Endometrial microvascular endothelial cells (primary cell): ENCODE results near the gene CASP10. TPM values are rescaled to one million over a fixed set of nuclear protein-coding genes. Genes with fewer than 3 reads are reported as not detected.

Experiments used
- in situ Hi-C: cut with HindIII; loops from 2 replicates; pipeline ENCODE4 v1.10.0; 2017; ENCODE audit warnings: low sequenced_read_pairs, low pct_unique_long_range_greater_than_20kb; ENCODE audit errors: inconsistent ontology term
- total RNA-seq: library from RNA; depleted of rRNA; stranded (reverse); fragments of >200 nt; gene quantifications from one replicate; pipeline ENCODE4 v1.2.3, GENCODE V29; 2015; ENCODE audit errors: inconsistent ontology term

The CASP10 gene
- total RNA-seq, 1 donor from 2014 or later, result 19.9 TPM

- in situ Hi-C loops, result loop anchor here (25.0 kb wide), 1 partner anchor 95 kb away; the partner anchor contains the start of gene FLACC1
Observed at GRCh38 chr2:201267278-201268030, 84.5 kb downstream of the CASP10 start.

GRCh38 chr2:201269764-201270163 lies 86.8 kb downstream of the CASP10 start:
- in situ Hi-C loops, result loop anchor here (25.0 kb wide), 1 partner anchor 93 kb away; the partner anchor contains the start of gene FLACC1

DNA sequence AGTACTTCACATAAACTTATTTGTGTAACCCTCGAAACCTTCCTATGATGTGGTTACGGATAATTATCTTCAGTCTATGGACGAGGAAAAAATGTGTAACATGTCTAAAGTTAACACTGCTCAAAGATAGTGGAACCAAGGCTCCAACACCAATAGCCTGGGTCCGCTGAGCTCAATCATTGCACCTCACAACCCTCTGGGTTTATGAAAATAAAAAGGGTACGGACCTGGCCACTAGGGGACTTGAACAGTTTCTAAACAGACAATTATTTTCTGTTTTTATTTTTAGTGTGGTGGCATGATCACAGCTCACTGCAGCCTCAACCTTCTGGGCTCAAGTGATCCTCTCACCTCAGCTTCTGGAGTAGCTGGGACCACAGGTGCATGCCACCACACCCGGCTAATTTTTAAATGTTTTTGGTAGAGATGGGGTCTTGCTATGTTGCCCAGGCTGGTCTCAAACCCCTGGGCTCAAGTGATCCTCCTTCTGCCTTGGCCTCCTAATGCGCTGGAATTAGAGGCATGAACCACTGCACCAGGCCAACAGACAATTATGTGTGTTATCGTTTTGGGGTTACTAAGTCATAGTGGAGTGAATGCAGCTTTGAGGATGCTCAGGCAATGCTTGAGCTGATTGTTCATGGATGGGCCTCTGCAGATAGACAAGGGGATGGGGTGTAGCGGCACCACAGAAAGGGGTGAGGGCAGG lies 87.5 kb downstream of the CASP10 start:
- in situ Hi-C loops, result loop anchor here (25.0 kb wide), 1 partner anchor 92 kb away; the partner anchor contains the start of gene FLACC1

DNA sequence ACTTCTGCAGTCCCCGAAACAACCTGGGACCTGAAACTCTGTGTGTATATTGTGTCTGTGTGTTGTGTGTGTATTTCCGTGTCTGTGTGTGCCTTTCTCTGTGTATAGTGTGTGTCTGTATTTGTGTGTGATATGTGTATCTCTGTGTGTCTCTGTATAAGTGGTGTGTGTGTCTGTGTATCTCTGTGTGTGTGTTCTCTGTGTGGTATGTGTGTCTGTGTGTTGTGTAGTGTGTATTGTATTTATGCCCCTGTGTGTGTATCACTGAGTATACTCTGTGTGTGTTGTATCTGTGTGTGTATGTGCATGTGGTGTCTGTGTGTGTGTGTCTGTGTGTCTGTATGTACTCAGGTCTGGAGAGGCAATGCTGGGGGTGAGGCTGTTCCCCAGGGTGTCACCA lies 89.0 kb downstream of the CASP10 start:
- in situ Hi-C loops, result loop anchor here (25.0 kb wide), 1 partner anchor 90 kb away; the partner anchor contains the start of gene FLACC1

- in situ Hi-C loops, result loop anchor here (25.0 kb wide), 1 partner anchor 89 kb away; the partner anchor contains the start of gene FLACC1
Observed at GRCh38 chr2:201273330-201273983, 90.5 kb downstream of the CASP10 start.

DNA sequence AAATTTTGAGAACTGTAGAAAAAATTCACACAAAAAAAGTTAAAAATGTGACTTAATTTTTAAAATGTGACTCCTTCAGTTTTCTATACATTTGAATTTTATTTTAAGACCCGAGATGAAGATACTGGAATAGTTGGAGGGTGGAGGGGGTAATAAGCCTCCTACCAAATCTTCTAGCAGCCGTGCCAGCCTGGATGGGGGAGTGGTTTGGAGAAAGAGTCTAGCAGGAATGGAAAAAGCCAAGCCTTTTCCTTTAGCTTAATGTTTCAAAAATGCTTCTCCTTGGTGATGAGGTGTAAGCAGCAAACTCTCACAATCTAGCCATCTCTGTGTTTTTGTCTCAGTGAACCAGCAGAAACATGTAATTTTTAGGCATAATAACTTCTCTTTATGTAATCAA lies 92.1 kb downstream of the CASP10 start:
- in situ Hi-C loops, result no loop called here

GRCh38 chr2:201275990-201276389 lies 93.0 kb downstream of the CASP10 start:
- in situ Hi-C loops, result no loop called here

DNA sequence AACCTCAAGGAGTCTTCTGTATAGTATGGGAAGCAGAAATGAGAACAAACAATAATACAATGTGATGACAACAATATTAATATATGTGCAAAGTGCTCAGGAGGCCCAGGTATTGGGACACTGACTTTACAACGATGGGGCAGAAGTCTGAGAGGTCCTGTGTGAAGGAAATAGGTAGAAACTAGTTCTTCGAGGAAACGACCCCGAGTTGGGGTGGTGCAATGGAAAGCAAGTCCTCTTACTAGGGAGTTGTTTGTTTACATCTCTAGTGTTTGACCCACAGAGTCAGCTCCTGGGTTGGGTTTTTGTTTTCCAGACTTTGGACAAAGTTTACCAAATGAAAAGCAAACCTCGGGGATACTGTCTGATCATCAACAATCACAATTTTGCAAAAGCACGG lies 93.6 kb downstream of the CASP10 start:
- in situ Hi-C loops, result no loop called here

Other genes with a start within 250 kb of the CASP10 start
- 31.4 TPM for gene ORC2, start 219.5 kb upstream of the CASP10 start, total RNA-seq
- gene HYCC2, start 111.5 kb upstream of the CASP10 start, total RNA-seq, result 7.3 TPM
- 108 TPM for gene NDUFB3, start 111.1 kb upstream of the CASP10 start, total RNA-seq
- 130 TPM for gene CFLAR, start 67.0 kb upstream of the CASP10 start, total RNA-seq
- gene CASP8, start 77.4 kb downstream of the CASP10 start, total RNA-seq, result 32.7 TPM
- not detected for gene FLACC1, start 174.2 kb downstream of the CASP10 start, total RNA-seq